ENCODE measurements around the gene TMEM232. TPM values are rescaled to one million over a fixed set of nuclear protein-coding genes. Genes with fewer than 3 reads are reported as not detected.

Gene TMEM232
- total RNA-seq, 1 donor from 2014 or later = 1.1 TPM

GRCh38 chr5:110460837-110461236 is 265.6 kb downstream of the TMEM232 start:
- no peak for DNase-seq (ENCODE audit: low spot score)
- no peaks in the 10 kb centered on the region for H3K4me1 Mint-ChIP-seq (ENCODE audit: low read depth)
- H3K27ac Mint-ChIP-seq = no peak overlapping the region
- H3K9me3 Mint-ChIP-seq = no peaks in the 10 kb centered on the region
- no peaks in the 10 kb centered on the region for H3K36me3 Mint-ChIP-seq (ENCODE audit: low read depth)
- intact Hi-C loops (cut with micrococcal nuclease) = no loop called here
- no peaks in the 10 kb centered on the region for H3K27me3 Mint-ChIP-seq (ENCODE audit: low read depth)
- H3K4me3 Mint-ChIP-seq (ENCODE audit: low read depth) = no peak overlapping the region

- Mint-ChIP-seq H3K27me3 (ENCODE audit: low read depth) (no peaks in the 10 kb centered on the region), H3K36me3 (ENCODE audit: low read depth) (no peaks in the 10 kb centered on the region), H3K4me1 (ENCODE audit: low read depth) (no peaks in the 10 kb centered on the region), H3K4me3 (ENCODE audit: low read depth) (no peak overlapping the region), H3K27ac (no peak overlapping the region), H3K9me3 (no peaks in the 10 kb centered on the region)
- intact Hi-C loops (cut with micrococcal nuclease) = no loop called here
- DNase-seq (ENCODE audit: low spot score) = no peak
Observed at GRCh38 chr5:110458313-110458712, 268.2 kb downstream of the TMEM232 start.

GRCh38 chr5:110442856-110443255 is 283.6 kb downstream of the TMEM232 start:
- Mint-ChIP-seq H3K27ac (no peak overlapping the region), H3K4me1 (ENCODE audit: low read depth) (no peaks in the 10 kb centered on the region), H3K27me3 (ENCODE audit: low read depth) (no peaks in the 10 kb centered on the region), H3K9me3 (no peaks in the 10 kb centered on the region), H3K4me3 (ENCODE audit: low read depth) (no peak overlapping the region), H3K36me3 (ENCODE audit: low read depth) (no peaks in the 10 kb centered on the region)
- intact Hi-C loops (cut with micrococcal nuclease) = no loop called here
- no peak for DNase-seq (ENCODE audit: low spot score)

- no peaks in the 10 kb centered on the region for H3K36me3 Mint-ChIP-seq (ENCODE audit: low read depth)
- DNase-seq (ENCODE audit: low spot score) = no peak
- intact Hi-C loops (cut with micrococcal nuclease) = no loop called here
- no peaks in the 10 kb centered on the region for H3K4me1 Mint-ChIP-seq (ENCODE audit: low read depth)
- no peaks in the 10 kb centered on the region for H3K9me3 Mint-ChIP-seq
- no peak overlapping the region for H3K4me3 Mint-ChIP-seq (ENCODE audit: low read depth)
- no peaks in the 10 kb centered on the region for H3K27me3 Mint-ChIP-seq (ENCODE audit: low read depth)
- H3K27ac Mint-ChIP-seq = no peak overlapping the region
Observed at GRCh38 chr5:110441035-110441434, 285.4 kb downstream of the TMEM232 start.

- Mint-ChIP-seq H3K4me3 (ENCODE audit: low read depth) (no peak overlapping the region), H3K27ac (no peak overlapping the region), H3K36me3 (ENCODE audit: low read depth) (no peaks in the 10 kb centered on the region), H3K27me3 (ENCODE audit: low read depth) (no peaks in the 10 kb centered on the region), H3K9me3 (no peaks in the 10 kb centered on the region), H3K4me1 (ENCODE audit: low read depth) (no peaks in the 10 kb centered on the region)
- no peak for DNase-seq (ENCODE audit: low spot score)
- intact Hi-C loops (cut with micrococcal nuclease) = no loop called here
Observed at GRCh38 chr5:110440058-110440457, 286.4 kb downstream of the TMEM232 start.

- Mint-ChIP-seq H3K36me3 (ENCODE audit: low read depth) (no peaks in the 10 kb centered on the region), H3K4me3 (ENCODE audit: low read depth) (no peak overlapping the region), H3K9me3 (no peaks in the 10 kb centered on the region), H3K27ac (no peak overlapping the region), H3K4me1 (ENCODE audit: low read depth) (no peaks in the 10 kb centered on the region), H3K27me3 (ENCODE audit: low read depth) (no peaks in the 10 kb centered on the region)
- intact Hi-C loops (cut with micrococcal nuclease) = no loop called here
- no peak for DNase-seq (ENCODE audit: low spot score)
Observed at GRCh38 chr5:110439296-110439695, 287.2 kb downstream of the TMEM232 start.

GRCh38 chr5:110435207-110435606 is 291.3 kb downstream of the TMEM232 start:
- H3K4me1 Mint-ChIP-seq (ENCODE audit: low read depth) = no peaks in the 10 kb centered on the region
- H3K27me3 Mint-ChIP-seq (ENCODE audit: low read depth) = no peaks in the 10 kb centered on the region
- intact Hi-C loops (cut with micrococcal nuclease) = no loop called here
- H3K9me3 Mint-ChIP-seq = peaks cover 4% of the 10 kb centered on the region
- no peak for DNase-seq (ENCODE audit: low spot score)
- no peak overlapping the region for H3K4me3 Mint-ChIP-seq (ENCODE audit: low read depth)
- no peaks in the 10 kb centered on the region for H3K36me3 Mint-ChIP-seq (ENCODE audit: low read depth)
- H3K27ac Mint-ChIP-seq = no peak overlapping the region

- intact Hi-C loops (cut with micrococcal nuclease) = no loop called here
- no peak for DNase-seq (ENCODE audit: low spot score)
- no peaks in the 10 kb centered on the region for H3K4me1 Mint-ChIP-seq (ENCODE audit: low read depth)
- no peaks in the 10 kb centered on the region for H3K36me3 Mint-ChIP-seq (ENCODE audit: low read depth)
- H3K4me3 Mint-ChIP-seq (ENCODE audit: low read depth) = no peak overlapping the region
- no peaks in the 10 kb centered on the region for H3K27me3 Mint-ChIP-seq (ENCODE audit: low read depth)
- no peak overlapping the region for H3K27ac Mint-ChIP-seq
- H3K9me3 Mint-ChIP-seq = peaks cover 4% of the 10 kb centered on the region
Observed at GRCh38 chr5:110431603-110432002, 294.9 kb downstream of the TMEM232 start.

GRCh38 chr5:110414360-110414759 is 312.1 kb downstream of the TMEM232 start:
- Mint-ChIP-seq H3K36me3 (ENCODE audit: low read depth) (no peaks in the 10 kb centered on the region), H3K4me3 (ENCODE audit: low read depth) (no peak overlapping the region), H3K27ac (no peak overlapping the region), H3K9me3 (no peaks in the 10 kb centered on the region), H3K4me1 (ENCODE audit: low read depth) (no peaks in the 10 kb centered on the region), H3K27me3 (ENCODE audit: low read depth) (no peaks in the 10 kb centered on the region)
- DNase-seq (ENCODE audit: low spot score) = no peak
- intact Hi-C loops (cut with micrococcal nuclease) = no loop called here

GRCh38 chr5:110413856-110414255 is 312.6 kb downstream of the TMEM232 start:
- H3K4me1 Mint-ChIP-seq (ENCODE audit: low read depth) = no peaks in the 10 kb centered on the region
- no peaks in the 10 kb centered on the region for H3K36me3 Mint-ChIP-seq (ENCODE audit: low read depth)
- H3K27me3 Mint-ChIP-seq (ENCODE audit: low read depth) = no peaks in the 10 kb centered on the region
- H3K27ac Mint-ChIP-seq = no peak overlapping the region
- H3K9me3 Mint-ChIP-seq = no peaks in the 10 kb centered on the region
- intact Hi-C loops (cut with micrococcal nuclease) = no loop called here
- DNase-seq (ENCODE audit: low spot score) = no peak
- no peak overlapping the region for H3K4me3 Mint-ChIP-seq (ENCODE audit: low read depth)

GRCh38 chr5:110409571-110409970 is 316.9 kb downstream of the TMEM232 start:
- Mint-ChIP-seq H3K36me3 (ENCODE audit: low read depth) (no peaks in the 10 kb centered on the region), H3K27me3 (ENCODE audit: low read depth) (no peaks in the 10 kb centered on the region), H3K4me1 (ENCODE audit: low read depth) (no peaks in the 10 kb centered on the region), H3K4me3 (ENCODE audit: low read depth) (no peak overlapping the region), H3K9me3 (no peaks in the 10 kb centered on the region), H3K27ac (no peak overlapping the region)
- DNase-seq (ENCODE audit: low spot score) = no peak
- intact Hi-C loops (cut with micrococcal nuclease) = no loop called here

GRCh38 chr5:110402562-110402961 is 323.9 kb downstream of the TMEM232 start:
- Mint-ChIP-seq H3K4me1 (ENCODE audit: low read depth) (no peaks in the 10 kb centered on the region), H3K9me3 (no peaks in the 10 kb centered on the region), H3K4me3 (ENCODE audit: low read depth) (no peak overlapping the region), H3K27me3 (ENCODE audit: low read depth) (no peaks in the 10 kb centered on the region), H3K27ac (no peak overlapping the region), H3K36me3 (ENCODE audit: low read depth) (no peaks in the 10 kb centered on the region)
- no peak for DNase-seq (ENCODE audit: low spot score)
- intact Hi-C loops (cut with micrococcal nuclease) = no loop called here

GRCh38 chr5:110401881-110402280 is 324.6 kb downstream of the TMEM232 start:
- Mint-ChIP-seq H3K4me1 (ENCODE audit: low read depth) (no peaks in the 10 kb centered on the region), H3K36me3 (ENCODE audit: low read depth) (no peaks in the 10 kb centered on the region), H3K9me3 (no peaks in the 10 kb centered on the region), H3K27ac (no peak overlapping the region), H3K27me3 (ENCODE audit: low read depth) (no peaks in the 10 kb centered on the region), H3K4me3 (ENCODE audit: low read depth) (no peak overlapping the region)
- DNase-seq (ENCODE audit: low spot score) = no peak
- intact Hi-C loops (cut with micrococcal nuclease) = no loop called here

GRCh38 chr5:110398951-110399350 is 327.5 kb downstream of the TMEM232 start:
- no peaks in the 10 kb centered on the region for H3K9me3 Mint-ChIP-seq
- no peak for DNase-seq (ENCODE audit: low spot score)
- intact Hi-C loops (cut with micrococcal nuclease) = no loop called here
- H3K27ac Mint-ChIP-seq = no peak overlapping the region
- H3K4me3 Mint-ChIP-seq (ENCODE audit: low read depth) = no peak overlapping the region
- no peaks in the 10 kb centered on the region for H3K4me1 Mint-ChIP-seq (ENCODE audit: low read depth)
- no peaks in the 10 kb centered on the region for H3K27me3 Mint-ChIP-seq (ENCODE audit: low read depth)
- H3K36me3 Mint-ChIP-seq (ENCODE audit: low read depth) = no peaks in the 10 kb centered on the region

All from activated T-helper 2 cell treated with anti-CD3 and anti-CD28 coated beads, Interferon-gamma antibody, Interleukin-2, Interleukin-4, amounts not matched to agents 10 μg/mL and 5 μg/mL and 100 μg/mL, durations not matched to agents 14 hours and 24 hours and 36 hours (primary cell).